NAMALWA (cell line): Measurements from ENCODE around the gene FYCO1.

Experiments
- DNase-seq: peaks from one replicate; pipeline ENCODE4 v3.0.0-alpha.2; 2015; ENCODE audit warnings: low spot score

Gene FYCO1

GRCh38 chr3:45964139-45964538 is 31.5 kb downstream of the FYCO1 start:
- DNase-seq, result no peak

DNA sequence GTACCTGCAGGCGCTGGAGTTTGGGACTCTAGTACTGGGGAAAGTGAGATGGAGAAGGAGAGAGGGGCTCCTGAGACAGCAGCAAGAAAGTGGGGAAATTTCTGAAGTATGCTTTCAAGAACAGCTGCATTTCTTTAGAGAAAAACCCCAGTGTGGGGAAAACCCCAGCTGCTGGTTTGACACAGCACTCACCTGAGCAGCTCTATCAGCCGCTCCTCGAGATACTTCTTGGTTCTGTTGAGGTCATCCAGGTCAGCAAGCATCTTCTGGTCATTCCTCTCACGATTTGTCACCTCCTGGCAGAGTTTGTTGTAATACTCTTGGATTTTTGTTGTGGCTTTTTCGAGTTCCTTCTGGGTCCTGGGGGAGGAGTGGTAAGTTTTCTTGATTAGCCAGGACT is 33.6 kb downstream of the FYCO1 start:
- DNase-seq, result no peak

DNA sequence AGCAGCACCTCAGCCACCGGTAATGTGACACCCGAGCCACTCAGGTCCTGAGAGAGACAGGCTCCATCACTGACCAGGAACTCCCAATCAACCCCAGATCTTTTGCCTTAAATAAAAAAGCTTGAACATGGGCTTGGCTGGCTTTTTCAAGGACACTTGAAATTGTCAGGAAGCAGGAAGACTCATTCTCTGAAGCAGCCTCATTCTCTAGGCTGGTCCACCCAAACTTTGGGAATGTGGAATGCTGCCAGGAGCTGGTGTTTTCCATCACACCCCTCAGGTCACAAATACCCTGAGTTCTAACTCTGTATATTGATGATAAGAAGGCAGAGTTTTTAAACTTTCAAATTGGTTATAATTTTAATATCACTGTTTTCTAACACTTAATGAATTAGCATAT is 35.3 kb downstream of the FYCO1 start:
- no peak for DNase-seq

- no peak for DNase-seq
These were observed 36.4 kb downstream of the FYCO1 start for GRCh38 chr3:45959201-45959600.

- no peak for DNase-seq
These were observed 37.3 kb downstream of the FYCO1 start for GRCh38 chr3:45958321-45958791.

DNA sequence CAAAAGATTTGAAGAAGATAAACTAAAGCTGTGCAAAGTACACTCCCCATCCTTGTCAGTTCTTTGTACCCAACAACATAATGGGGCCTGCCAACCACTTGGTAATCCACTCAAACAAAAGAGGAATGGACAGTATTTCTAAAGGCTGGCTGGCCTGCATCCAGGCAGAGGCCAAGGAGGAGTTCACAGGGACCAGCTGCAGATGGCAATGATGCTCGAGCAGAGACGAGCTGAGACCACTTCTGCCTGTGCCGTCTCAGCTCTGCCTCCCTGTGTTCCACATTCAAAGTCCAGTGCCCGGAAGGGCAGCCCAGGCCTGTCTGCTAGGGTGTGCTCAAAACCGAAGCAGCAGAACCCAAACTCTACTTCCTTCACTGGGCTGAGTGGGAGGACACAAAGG is 38.0 kb downstream of the FYCO1 start:
- DNase-seq, result no peak

DNA sequence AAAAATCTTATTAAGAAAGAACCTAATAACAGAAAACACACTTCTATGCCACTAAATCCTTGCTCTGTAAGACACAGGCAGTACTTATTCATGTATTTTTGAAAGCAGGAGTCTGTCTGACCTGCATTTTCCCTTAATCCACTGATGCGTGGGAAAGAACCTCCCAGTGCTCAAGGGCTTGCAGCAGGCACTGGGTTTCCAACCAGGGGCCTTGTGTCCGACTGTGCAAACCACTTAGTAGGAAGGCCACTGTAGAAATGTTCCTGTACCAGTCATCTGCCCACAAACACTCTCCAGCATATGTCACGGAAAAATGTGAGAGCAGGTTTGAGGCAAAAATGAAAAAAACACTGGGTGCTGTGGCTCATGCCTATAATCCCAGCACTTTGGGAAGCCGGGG is 39.9 kb downstream of the FYCO1 start:
- DNase-seq, result no peak

DNA sequence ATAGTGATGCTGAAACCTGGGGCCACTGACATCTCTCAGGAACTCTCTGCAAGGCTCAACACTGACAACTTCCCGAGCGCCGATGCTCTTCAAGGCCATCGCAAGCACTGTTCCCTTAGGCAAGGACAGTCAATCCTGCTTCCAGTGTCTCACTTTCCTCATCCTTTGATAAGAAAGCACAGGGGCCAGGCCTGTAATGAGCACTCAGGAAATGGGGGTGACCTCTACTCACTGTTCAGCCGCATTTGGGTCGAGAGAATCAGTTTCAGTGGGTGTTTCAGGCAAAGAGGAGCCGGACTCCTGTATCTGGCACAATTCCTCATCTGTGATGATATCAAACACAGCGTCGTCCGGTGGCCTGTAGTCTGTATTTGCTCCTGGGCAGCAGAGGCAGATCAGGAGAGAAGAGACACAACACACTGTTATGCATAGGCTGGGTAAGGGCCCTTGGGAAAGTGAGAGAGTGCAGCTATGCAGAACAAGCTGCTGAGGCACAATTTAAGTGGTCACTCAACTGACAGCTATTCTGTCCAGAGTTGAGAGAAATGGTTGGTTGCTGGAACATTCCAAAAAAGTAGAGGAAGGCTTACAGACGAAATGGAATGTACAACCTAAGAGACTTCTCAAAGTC is 40.5 kb downstream of the FYCO1 start:
- DNase-seq, result no peak

DNA sequence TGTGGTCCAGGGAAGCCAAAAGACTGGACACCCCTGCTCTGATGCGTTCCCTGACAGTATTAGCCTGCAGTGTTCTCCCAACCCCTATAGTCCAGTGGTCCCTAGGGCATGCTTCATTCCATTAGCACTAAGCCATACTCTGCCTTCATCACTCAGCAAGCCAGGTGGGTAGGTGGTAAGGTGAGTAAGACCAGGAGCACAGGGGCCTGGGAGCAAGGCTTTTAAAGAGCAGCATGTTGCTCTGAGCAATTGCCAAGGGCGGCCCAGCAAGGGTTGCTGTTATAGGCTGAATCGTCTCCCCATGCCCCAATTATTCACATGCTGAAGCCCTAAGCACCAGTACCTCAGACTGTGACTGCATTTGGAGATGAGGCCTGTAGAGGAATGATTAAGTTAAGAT is 41.3 kb downstream of the FYCO1 start:
- no peak for DNase-seq

DNA sequence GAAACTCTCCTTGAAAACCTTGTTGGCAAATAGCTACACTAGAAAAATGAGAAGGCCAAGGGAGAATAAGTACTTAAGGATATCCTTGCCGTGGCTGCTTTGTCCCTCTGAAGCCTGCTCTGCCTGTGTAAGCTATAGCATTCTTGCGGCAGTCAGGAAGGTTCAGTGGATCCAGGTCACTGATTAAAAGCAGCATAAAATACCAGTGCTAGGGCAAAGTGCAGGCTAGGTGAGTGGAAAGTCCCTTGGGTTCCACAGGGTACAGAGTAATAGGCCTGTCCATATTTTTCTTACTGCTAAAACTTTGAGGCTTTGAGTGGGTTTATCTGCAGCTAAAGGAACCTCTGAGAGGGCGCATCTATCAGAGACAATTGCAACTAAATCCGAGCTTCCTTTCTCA is 42.1 kb downstream of the FYCO1 start:
- no peak for DNase-seq

GRCh38 chr3:45952456-45952855 is 43.2 kb downstream of the FYCO1 start:
- no peak for DNase-seq

DNA sequence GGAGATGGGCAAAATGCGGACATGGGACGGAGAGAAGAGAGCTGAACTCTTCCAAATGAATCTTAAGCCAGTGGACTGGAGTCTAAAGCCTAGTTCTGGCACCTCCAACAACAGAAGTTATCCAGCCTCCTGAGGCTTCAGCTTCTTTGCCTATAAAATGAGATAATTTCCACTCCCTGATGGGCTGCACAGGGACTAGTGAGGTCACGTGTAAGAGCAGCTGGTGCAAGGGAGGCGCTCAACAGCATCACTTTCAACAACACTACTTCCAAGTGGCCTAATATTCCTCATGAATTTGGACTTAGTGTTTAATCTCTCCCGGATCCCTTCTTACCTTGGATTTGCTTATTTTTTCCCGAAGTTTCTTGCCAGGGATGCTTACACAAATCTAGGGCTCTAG is 43.7 kb downstream of the FYCO1 start:
- DNase-seq, result no peak

- no peak for DNase-seq
These were observed 44.7 kb downstream of the FYCO1 start for GRCh38 chr3:45950686-45951600.

GRCh38 chr3:45950131-45950530 is 45.5 kb downstream of the FYCO1 start:
- DNase-seq, result no peak

DNA sequence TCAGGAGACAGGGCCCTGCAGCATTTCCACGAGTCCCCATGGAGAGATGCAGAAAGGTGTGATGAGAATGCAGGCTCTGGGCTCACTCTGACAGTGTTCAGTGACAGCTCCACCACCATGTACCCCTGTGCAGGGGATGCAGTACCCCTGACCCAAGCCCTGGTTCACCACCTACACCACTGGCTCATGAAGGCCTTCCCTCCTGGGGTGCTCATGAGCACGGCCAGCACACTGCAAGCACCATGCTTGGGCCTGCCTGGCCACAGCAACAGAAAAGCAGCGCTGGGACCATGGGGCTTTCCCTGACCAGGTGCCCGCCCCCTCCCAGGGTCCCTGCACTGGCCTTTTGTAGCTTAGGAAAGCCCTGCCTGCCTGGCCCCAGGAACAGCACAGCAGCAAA is 46.2 kb downstream of the FYCO1 start:
- DNase-seq, result no peak

GRCh38 chr3:45948881-45949280 is 46.7 kb downstream of the FYCO1 start:
- no peak for DNase-seq

- DNase-seq, result no peak
These were observed 47.3 kb downstream of the FYCO1 start for GRCh38 chr3:45948311-45948781.

DNA sequence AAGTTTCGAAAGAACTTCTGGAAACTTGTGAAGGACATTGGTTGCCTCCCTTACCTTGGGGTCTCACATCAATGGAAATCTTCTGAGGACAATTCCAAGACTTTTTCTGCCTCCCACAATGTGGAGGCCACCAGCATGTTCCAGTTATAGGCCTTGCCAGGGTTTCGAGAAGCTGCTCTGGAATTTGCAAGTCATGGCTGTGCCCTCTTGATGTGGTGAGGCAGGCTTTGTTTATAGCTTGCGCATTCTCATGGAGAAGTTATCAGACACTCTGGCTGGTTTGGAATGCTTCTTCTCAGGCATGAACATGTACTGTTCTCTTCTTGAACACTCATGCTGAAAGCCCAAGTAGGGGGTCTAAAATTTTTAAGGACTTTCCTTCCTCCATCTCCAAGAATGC is 48.3 kb downstream of the FYCO1 start:
- no peak for DNase-seq

DNA sequence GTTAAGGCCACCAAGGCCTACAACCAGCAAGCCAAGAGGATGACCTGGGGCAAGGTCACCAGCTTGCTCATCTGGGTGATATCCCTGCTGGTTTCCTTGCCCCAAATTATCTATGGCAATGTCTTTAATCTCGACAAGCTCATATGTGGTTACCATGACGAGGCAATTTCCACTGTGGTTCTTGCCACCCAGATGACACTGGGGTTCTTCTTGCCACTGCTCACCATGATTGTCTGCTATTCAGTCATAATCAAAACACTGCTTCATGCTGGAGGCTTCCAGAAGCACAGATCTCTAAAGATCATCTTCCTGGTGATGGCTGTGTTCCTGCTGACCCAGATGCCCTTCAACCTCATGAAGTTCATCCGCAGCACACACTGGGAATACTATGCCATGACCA is 48.7 kb downstream of the FYCO1 start:
- DNase-seq, result no peak

DNA sequence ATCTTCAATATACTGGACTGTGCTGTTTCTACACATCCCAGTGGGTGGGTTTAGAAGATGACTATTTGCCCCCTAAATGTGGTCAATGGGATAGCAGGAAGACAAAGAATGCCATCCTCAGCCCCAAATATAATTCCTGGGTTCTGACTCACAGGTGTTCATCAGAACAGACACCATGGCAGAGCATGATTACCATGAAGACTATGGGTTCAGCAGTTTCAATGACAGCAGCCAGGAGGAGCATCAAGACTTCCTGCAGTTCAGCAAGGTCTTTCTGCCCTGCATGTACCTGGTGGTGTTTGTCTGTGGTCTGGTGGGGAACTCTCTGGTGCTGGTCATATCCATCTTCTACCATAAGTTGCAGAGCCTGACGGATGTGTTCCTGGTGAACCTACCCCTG is 49.3 kb downstream of the FYCO1 start:
- no peak for DNase-seq

DNA sequence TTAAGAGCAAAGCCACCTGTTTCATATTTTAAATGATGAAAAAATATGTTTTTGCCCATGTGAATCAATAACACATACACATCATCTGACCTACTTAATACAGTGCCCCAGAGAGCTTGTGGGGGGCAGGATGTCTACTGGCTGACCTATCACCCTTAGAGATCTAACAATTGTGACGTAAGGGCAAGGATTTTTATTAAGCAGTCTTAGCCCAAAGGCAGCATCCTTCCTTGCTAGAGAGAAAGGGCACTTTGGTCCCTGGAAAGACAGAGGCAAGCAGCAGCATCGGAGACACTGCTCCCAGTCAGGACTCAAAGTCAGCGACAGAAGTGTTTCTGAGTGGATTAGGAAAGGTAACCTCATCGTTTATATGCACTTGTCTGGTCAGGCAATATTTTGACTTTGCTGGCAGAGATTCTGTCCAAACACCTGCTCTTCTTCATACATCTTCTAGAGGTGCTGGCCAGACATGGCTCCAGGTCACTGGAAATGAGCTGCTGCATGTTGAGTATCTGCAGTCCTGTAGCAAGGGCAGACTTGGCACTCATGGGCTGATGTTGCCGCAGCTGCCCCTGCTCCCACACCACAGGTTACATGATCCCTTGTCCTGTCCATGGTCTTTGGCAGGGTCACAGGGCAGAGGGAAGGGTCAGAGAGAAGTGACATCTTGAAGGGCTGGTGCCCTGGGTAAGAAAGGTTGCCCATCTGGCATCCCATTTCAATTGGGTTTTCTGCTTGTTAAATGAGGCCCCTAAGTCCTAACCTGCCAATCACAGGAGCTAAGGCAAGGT is 50.6 kb downstream of the FYCO1 start:
- DNase-seq, result no peak

DNA sequence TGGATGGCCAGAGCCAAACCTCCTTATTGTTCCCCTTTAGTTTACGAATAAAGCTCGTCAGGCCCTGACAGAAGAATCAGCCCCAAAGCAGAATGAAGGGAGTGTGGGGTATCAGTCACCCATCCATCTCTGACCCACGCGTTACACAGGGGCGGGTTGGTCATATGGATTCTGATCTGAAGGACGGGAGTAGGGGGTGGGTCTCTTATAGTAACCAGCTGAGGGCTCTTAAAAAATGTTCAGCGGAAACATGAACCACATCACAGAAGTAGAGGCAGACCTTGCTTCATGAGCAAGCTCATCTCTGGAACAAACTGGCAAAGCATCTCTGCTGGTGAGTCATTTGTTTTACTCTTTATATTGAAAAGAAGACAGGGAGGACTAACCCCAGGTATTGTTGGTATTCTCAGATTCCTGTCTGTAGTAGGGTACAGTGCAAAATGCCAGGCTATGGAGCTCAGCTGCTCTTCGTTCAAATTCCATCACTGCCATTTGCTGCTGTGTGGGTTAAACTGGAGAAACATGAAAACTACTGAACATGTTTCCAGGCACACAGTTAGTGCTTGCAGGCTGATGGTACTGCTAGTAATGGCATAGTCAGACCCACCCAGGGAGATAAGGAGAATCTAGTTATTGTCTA is 52.3 kb downstream of the FYCO1 start, which contains the start of gene CXCR6:
TSS of gene CXCR6 (plus strand) at position 258 of the 640 bp plus-strand sequence. CDS start 3,018 bp downstream, outside the sequence.
- no peak for DNase-seq
